Cerebellar cortex (tissue), 1 donor: ENCODE data around the gene ADRM1.

Source experiments
- DNase-seq: peaks from one replicate; pipeline ENCODE4 v3.0.0-alpha.2; 2015; ENCODE audit warnings: low spot score

Gene ADRM1

DNA sequence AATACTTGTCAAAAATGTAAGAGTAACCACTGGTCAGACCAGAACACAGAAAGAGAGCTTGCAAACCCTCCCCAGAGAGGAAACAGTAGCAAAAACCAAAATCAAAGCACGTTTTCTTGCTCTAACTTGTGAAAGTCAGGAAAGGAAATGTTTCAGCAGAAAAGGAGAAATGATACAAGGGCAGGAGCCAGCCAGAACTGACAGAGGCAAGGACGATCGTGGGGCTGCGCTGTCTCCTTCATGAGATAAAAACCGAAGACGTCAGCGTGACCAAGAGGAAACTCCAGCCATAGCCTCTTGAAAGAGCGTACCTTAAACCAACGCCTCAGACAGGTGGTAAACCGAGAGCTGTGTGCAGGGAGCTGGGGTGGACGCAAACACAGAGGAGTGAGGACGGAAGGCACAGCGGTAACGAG is 36.9 kb downstream of the ADRM1 start:
- no peak for DNase-seq

DNA sequence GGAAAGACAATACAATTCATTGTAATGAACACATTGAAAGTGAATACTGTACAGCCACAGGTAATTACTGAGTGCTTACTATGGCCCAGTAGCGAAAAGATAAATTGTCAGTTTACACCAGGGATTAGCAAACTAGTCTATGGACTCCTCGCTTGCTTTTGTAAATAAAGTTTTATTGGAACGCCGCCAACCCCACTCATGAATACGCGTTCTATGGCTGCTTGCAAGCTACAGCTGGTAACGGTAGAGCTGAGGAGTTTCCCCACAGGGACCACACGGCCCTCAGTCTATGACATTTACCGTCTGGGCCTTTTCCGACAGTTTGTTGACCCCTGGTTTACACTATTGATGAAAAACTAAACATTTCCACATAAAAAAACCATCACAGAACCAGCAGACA is 40.1 kb downstream of the ADRM1 start:
- no peak for DNase-seq

- DNase-seq: no peak
Measured at GRCh38 chr20:62344092-62344491, 41.3 kb downstream of the ADRM1 start.

DNA sequence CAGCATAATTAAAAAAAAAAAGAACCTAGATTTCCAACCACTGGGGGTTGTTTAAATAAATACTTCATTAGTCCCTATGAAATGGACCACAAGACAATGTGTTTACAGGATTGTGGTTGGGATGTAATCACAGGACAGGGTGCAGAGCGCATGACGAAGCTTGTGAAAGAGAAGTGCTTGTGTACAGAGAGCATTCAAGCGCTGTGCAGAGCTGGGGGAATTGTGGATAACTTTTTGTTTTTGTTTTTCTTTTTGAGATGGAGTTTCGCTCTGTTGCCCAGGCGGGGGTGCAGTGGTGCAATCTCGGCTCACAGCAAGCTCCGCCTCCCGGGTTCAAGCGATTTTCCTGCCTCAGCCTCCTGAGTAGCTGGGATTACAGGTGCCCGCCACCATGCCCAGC is 42.0 kb downstream of the ADRM1 start:
- DNase-seq: no peak

GRCh38 chr20:62345681-62346370 is 43.0 kb downstream of the ADRM1 start:
- no peak for DNase-seq

DNA sequence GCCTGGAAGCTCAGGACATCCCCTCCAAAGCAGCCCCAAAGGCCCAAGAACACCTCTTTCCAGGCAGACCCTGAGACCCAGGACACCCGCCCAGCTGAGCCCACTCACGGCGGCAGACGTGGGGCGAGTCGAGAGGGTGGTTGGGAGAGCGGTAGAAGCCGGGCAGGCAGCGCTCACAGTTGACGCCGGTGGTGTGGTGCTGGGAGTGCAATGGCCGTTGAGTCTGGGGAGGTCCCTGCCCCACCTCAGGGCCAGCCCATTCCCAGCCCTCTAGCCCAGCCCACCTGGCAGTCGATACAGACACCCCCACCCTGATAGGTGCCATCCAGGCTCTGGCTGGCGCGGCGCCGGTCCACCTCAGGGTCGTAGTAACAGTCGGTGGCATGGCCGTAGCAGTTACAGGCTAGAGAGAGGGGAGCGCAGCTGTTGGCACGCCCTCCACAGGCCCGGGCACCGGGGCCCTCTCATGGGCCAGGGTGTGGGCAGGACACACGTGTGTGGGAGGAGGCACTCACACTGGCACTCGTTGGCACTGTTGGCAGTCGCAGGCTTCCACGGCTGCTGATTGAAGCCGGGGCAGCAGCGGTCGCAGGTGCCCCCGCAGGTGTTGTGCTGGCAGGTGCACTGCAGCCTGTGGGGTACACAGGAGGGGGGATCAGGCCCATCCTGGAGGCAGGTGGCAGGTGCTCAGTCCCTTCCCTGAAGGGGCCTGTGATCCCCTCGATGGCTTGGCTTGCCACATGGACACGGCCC is 43.8 kb downstream of the ADRM1 start:
- no peak for DNase-seq

DNA sequence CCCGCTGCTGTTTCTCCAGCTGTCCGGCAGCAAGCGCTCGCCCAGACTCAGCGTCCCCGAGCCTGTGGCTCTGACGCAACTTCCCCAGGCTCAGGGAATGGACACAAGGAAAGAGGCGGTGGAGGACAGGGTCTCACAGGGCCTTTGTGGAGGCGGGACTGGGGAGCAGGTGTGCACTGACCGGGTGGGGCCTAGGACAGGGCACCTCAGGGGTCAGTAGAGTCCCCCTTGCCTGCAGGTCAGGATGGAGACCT is 44.3 kb downstream of the ADRM1 start:
- no peak for DNase-seq

GRCh38 chr20:62347445-62347844 is 44.6 kb downstream of the ADRM1 start:
- no peak for DNase-seq

DNA sequence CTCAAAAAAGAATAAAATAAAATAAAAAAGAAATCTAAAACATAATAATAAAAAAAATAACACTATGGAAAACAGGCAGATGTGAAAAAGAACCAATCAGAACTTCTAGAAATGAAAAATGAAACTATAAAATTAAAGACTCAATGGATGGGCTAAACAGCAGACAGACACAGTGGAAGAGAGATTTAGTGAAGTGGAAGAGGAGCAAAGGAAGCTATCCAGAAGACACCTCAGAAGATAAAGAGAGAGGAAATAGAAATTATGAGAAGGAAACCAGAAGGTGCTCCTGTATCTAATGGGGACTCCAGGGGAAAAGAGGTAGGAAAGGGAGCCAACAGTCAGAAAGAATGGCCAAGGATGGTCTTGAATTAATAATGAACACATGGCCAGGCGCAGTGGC is 45.8 kb downstream of the ADRM1 start:
- DNase-seq: no peak

- no peak for DNase-seq
Measured at GRCh38 chr20:62349556-62350097, 46.8 kb downstream of the ADRM1 start.

DNA sequence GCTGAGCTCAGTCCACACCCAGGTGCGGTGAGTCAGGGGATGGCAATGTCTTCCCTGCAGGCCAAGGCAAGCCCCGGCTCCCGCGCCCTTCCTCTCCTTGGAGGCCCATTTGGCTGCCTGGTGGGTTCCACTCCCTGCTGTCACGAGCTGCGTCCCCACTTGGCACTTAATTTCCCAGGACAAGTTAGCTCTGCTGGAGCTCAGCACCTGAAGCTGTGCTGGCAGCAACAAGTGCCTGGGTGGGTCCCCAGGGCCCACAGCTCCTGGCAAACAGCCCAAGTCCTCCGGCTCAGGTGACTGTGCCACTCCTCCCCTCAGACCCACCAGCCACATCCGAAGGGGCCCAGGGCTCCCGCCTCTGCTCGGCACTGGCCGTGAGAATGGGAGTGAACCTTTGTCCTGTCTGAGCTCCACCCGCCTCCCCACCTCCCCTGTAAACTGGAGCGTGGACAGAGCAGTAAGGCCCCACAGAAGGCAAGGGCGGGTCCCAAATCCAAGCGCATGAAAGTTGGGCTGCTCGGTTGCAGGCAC is 47.4 kb downstream of the ADRM1 start:
- DNase-seq: no peak

DNA sequence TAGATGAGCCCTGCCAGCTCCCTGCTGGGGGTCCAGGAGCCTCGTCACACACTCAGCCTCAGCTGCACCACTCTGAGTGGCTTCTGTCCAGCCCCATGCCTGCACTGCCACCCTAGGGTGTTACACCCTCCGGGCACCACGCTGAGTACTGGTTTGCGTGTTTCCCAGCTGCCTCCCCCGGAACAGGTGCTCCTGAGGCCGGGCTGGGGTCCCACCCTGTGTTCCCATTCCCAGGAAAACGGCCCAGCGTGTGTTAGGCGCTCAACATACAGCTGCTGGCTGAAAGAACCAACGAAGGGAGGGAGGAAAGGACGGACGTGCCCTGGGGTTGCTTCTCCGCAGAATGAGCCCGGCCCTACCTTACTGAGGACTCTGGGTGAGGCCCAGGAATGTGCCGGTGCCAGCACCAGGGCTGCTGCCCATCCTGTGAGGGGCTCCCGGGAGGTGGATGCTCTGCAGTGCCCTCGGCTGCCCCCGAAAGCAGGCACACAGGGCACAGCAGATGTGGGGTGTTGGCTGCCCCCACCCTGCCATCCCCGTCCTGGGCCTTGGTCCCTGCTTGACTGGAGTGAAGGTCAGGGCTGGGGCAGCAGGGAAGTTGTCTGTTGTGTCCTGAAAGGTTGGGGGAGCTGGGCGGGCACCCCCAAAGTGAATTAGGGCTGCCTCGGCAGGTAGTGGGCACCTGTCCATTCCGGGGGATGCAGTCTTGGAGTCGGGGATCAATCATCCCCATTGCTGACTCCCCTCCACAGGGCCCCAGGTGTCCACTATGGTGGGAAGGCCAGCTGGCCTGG is 48.0 kb downstream of the ADRM1 start:
- no peak for DNase-seq

DNA sequence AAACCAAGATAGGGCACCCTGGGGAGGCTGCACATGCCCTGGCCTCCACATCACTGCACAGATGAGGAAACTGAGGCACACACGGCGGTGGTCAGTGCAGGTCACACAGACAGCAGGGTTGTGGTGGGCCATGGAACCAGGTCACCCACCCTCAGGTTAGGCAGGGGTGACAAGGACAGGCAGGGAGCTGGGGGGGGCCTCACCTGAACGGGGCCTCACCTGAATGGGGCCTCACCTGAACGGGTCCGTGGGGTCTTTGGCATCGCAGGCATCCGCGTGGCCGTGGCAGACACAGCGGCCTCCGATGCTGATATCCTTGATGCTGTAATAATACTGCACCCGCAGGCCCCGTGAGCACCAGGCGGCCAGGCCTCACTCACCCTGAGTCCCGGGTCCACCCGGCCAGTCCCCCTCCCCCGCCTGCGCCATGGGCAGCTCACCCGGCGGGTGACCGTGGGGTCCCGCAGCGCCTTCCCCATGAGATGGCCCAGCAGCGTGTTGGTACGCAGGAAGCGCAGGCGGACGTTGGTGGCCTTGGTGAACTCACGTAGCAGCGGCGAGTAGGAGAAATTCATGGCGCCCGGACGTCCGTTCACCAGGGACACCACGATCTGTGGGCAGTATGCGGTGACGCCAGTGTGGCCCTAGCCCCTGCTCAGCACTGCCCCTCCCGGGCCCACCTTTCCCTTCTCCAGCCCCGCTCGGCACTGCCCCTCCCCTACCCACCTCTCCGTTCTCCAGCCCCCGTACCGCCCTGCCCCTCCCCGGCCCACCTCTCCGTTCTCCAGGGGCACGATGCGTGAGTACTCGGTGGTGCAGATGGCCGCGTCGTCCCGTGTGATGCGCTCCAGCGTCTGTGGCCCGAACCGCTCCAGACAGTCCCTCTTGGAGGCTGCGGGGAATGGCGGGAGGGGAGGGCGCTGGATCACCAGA is 48.9 kb downstream of the ADRM1 start:
- DNase-seq: no peak

GRCh38 chr20:62352402-62353288 is 49.8 kb downstream of the ADRM1 start:
- peak; percentile 95 for DNase-seq

- DNase-seq: no peak
Measured at GRCh38 chr20:62353289-62354030, 50.7 kb downstream of the ADRM1 start.

DNA sequence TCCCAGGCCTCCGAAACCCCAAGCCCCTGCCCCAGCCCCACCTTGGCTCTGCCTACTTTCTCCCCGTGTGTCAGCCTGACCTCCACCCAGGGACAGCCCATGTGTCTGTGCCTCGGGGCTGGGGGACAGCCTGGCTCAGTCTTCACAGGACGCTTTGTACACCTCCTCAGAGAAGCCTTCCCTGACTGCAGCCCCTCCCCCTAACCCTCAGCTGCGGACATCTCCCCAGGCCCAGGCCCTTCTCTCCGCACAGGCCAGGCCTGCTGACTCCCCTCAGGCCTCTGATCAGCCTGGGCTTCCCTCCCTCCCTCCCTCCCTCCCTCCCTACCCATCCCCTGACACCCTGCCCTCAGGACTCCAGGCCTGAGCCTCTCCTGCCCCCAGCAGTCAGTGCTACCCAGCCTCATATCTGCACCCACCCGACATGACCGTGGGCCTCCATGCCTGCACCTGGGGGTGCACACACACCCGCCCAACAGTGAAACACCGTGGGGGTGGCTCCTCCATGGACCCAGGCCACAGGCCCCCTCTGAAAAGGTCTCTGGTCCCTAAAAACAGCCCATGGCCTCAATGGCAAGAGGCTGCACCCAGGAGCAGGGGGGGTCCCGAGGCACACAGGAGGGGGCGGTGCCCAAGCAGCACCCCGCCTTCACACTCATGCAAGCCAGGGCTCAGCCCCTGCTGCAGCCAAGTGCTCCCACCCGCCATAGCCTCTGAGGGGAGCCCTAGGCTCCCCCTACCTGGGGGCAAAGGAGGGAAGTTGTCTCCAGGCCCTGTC is 51.4 kb downstream of the ADRM1 start:
- no peak for DNase-seq

DNA sequence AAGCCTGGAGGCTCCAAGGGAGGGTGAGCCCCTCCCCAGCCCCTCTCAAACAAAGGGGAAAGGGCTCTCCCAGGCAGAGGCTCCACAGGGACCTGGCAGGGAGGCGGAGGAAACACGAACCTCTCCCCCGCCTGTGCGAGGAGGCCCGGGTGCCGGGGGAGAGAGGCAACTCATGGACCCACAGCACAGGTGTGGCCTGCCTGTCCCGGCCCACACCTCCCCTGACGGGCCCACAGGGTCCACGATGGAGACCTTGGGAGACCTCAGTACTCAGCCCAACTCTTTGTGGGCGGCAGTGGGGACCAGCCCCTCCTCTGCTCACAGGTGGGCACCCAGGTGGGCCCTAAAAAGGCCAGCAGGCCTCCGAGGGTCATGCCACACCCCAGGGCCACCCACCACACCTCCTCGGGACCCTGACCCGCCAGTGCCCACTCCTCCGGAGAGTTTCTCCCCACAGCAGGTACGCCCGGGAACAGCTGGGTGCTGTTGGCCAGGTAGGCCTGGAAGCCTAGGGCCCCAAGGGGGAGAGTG is 52.1 kb downstream of the ADRM1 start:
- no peak for DNase-seq

DNA sequence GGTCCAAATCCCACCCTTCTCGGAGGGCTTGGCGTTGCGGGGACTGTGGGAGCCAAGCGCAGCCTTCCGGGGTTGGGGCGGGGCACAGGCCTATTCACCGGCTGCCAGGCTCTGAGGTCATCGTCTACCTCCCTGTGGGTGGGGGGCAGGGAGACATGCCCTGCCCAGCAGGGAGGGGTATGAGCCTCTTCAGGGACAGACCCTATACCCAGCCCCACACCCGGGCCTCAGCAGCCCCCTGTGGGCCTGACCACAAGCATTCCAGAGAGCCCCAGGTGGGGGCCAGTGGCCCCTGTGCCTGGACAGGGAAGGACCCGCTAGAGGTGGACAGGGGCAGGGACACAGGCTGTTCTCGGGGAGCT is 52.7 kb downstream of the ADRM1 start:
- DNase-seq: no peak
